Type B pancreatic cell (in vitro differentiated cells): ENCODE results near the gene MAP2K5. TPM values are rescaled to one million over a fixed set of nuclear protein-coding genes. Genes with fewer than 3 reads are reported as not detected.

Experiments used
- DNase-seq: peaks from one replicate; pipeline ENCODE4 v3.0.0; 2021; ENCODE audit warnings: mixed read lengths; ENCODE audit not compliant: unreplicated experiment; ENCODE audit errors: extremely low spot score
- H3K27ac Mint-ChIP-seq: 2 replicates; pipeline ENCODE4 v1.8.0; 2021; ENCODE audit warnings: mild to moderate bottlenecking, mixed read lengths
- H3K27me3 Mint-ChIP-seq: 2 replicates; pipeline ENCODE4 v1.8.0; 2021; ENCODE audit warnings: mixed read lengths
- H3K36me3 Mint-ChIP-seq: 2 replicates; pipeline ENCODE4 v1.8.0; 2021; ENCODE audit warnings: mixed read lengths
- H3K4me1 Mint-ChIP-seq: one replicate; pipeline ENCODE4 v1.8.0; 2021; ENCODE audit warnings: mixed read lengths; ENCODE audit not compliant: unreplicated experiment
- H3K4me3 Mint-ChIP-seq: 2 replicates; pipeline ENCODE4 v1.8.0; 2021; ENCODE audit warnings: mild to moderate bottlenecking, mixed read lengths
- H3K9me3 Mint-ChIP-seq: 2 replicates; pipeline ENCODE4 v1.8.0; 2021; ENCODE audit warnings: mixed read lengths
- total RNA-seq: library from RNA; stranded (reverse); gene quantifications from 2 replicates; pipeline ENCODE4 v1.2.1, GENCODE V29; 2021; ENCODE audit warnings: low replicate concordance
- TF ChIP-seq, protein P1 (sequence below): fragments of 200-600 bp; sonication (generic); conservative IDR thresholded peaks from 2 replicates; pipeline ENCODE4 v1.5.0; 2021; ENCODE audit warnings: antibody characterized with exemption, mild to moderate bottlenecking

Gene MAP2K5
- total RNA-seq, 1 donor from 2014 or later: 21.8 TPM

DNA sequence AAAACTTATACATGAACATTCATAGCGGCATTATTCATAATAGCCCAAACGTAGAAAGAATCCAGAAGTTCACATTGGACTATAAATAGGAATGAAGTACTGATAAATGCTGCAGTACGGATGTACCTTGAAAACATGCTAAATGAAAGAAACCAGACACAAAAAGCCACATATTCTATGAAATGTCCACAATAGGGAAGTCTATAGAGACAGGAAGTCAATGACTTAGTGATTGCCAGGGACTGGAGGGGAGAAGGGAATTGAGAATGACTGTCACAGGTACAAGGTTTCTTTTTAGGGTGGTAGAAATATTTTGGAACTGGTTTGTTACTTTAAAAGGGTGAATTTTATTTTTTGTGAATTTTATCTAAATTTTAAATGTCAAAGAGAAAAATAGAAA is 211.4 kb downstream of the MAP2K5 start:
- Mint-ChIP-seq H3K9me3 (peaks cover 4% of the 10 kb centered on the region), H3K27ac (no peak overlapping the region)

DNA sequence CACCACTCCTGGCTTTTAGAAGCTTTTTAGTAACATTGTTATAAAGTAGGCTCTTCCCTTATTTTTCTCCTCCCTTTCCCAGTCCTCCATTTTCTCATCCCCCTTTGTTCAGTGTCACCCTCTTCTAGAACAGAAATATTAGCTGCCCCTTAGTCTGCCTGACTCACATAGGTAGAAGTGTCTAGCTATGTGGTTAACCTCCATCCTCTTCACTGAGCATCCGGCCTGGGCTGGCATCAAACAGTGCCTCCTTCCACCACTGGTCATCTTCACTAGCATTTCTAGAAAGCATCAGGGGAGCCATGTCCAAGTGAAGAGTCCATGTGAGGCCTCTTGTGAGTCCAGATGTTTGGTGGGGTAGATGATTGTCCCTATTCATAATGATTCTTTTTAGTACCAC is 212.8 kb downstream of the MAP2K5 start:
- TF ChIP-seq, protein P1, sequence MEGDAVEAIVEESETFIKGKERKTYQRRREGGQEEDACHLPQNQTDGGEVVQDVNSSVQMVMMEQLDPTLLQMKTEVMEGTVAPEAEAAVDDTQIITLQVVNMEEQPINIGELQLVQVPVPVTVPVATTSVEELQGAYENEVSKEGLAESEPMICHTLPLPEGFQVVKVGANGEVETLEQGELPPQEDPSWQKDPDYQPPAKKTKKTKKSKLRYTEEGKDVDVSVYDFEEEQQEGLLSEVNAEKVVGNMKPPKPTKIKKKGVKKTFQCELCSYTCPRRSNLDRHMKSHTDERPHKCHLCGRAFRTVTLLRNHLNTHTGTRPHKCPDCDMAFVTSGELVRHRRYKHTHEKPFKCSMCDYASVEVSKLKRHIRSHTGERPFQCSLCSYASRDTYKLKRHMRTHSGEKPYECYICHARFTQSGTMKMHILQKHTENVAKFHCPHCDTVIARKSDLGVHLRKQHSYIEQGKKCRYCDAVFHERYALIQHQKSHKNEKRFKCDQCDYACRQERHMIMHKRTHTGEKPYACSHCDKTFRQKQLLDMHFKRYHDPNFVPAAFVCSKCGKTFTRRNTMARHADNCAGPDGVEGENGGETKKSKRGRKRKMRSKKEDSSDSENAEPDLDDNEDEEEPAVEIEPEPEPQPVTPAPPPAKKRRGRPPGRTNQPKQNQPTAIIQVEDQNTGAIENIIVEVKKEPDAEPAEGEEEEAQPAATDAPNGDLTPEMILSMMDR: no peak
- peaks cover 1% of the 10 kb centered on the region for H3K36me3 Mint-ChIP-seq
- DNase-seq: no peak
- peaks cover 4% of the 10 kb centered on the region for H3K9me3 Mint-ChIP-seq
- peaks cover 3% of the 10 kb centered on the region for H3K27me3 Mint-ChIP-seq
- no peak overlapping the region for H3K4me3 Mint-ChIP-seq
- no peak overlapping the region for H3K27ac Mint-ChIP-seq
- peaks cover 4% of the 10 kb centered on the region for H3K4me1 Mint-ChIP-seq

More for the DNA sequence above, 211.4 kb downstream of the MAP2K5 start:
- peaks cover 3% of the 10 kb centered on the region for H3K36me3 Mint-ChIP-seq
- peaks cover 4% of the 10 kb centered on the region for H3K4me1 Mint-ChIP-seq
- TF ChIP-seq, protein P1: no peak
- DNase-seq: no peak
- H3K4me3 Mint-ChIP-seq: no peak overlapping the region
- peaks cover 3% of the 10 kb centered on the region for H3K27me3 Mint-ChIP-seq

DNA sequence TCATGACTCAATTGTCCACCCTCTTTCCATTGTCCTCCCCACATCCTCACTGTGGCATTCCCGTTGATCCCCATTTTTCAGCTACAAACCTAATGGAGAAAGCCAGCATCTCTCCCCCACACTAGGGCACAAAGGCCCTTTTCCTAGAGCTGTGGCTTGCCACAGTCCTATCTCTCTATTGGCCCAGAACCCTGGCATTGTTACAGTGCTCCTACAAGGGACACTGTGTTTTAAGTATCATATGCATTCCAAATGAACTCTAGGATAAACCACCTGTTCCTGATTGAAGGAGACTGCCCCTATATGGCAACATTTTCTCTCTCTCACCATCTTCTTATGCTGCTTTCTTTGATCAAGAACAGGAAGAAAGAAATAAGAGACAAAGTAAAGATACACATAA is 213.4 kb downstream of the MAP2K5 start:
- H3K9me3 Mint-ChIP-seq: peaks cover under 1% of the 10 kb centered on the region
- no peak overlapping the region for H3K4me3 Mint-ChIP-seq
- no peaks in the 10 kb centered on the region for H3K36me3 Mint-ChIP-seq
- no peak overlapping the region for H3K27ac Mint-ChIP-seq
- peaks cover 3% of the 10 kb centered on the region for H3K27me3 Mint-ChIP-seq
- TF ChIP-seq, protein P1: no peak
- DNase-seq: no peak
- peaks cover 5% of the 10 kb centered on the region for H3K4me1 Mint-ChIP-seq

DNA sequence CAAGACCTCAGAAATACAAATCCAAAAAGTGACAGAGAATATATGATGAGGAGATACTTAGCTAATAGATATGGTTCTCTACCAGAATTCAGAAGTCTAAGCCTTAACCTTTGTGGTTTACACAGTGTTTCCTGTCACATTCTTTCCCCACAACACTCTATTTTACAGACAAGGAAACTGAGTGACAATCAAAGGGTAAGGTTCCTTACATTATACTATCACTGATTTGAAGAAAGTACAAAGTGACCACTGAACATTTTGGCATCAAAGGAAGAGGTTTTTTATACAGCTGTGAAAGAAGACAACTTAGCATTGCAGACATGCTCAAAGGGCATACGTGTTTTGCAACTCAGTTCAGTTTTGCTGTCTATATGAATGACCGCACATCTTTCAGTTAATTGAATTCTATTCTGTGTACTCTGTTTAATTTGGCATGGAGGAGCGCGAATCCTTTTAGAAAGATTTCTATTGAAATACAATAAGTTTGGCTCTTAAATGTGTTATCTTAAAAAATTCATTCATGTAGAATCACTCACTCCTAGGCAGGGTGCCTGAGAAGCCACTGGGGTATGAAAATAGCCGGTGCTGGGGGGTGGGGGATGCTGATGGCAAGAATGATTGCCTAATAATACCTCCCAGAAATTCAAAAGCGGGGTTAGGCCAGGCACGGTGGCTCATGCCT is 216.3 kb downstream of the MAP2K5 start:
- no peak for DNase-seq
- peaks cover 3% of the 10 kb centered on the region for H3K27me3 Mint-ChIP-seq
- TF ChIP-seq, protein P1: no peak
- H3K27ac Mint-ChIP-seq: no peak overlapping the region
- H3K4me3 Mint-ChIP-seq: no peak overlapping the region
- H3K9me3 Mint-ChIP-seq: no peaks in the 10 kb centered on the region
- no peaks in the 10 kb centered on the region for H3K36me3 Mint-ChIP-seq
- peaks cover 23% of the 10 kb centered on the region for H3K4me1 Mint-ChIP-seq

DNA sequence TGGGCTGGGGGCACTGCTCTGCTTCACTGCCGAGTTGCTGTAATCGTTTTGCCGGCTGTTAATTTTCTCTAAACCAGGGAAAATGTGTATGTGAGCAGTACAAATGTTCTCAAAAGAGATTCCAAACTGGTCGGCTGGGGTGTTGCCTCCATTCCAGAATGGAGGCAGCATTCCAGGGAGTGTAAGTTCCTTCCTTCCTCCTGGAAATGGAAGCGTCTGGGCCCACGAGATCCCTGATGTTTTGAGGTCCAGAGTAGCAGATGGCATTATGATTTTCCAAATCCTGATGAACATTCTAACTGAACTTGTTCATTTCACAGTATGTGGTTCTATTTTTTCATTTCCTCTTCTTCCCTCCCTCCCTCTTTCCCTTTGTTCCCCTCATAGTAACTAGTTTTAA is 218.4 kb downstream of the MAP2K5 start:
- no peaks in the 10 kb centered on the region for H3K9me3 Mint-ChIP-seq
- peaks cover 4% of the 10 kb centered on the region for H3K36me3 Mint-ChIP-seq
- TF ChIP-seq, protein P1: no peak
- no peak overlapping the region for H3K4me3 Mint-ChIP-seq
- peaks cover 23% of the 10 kb centered on the region for H3K4me1 Mint-ChIP-seq
- no peaks in the 10 kb centered on the region for H3K27me3 Mint-ChIP-seq
- DNase-seq: no peak
- H3K27ac Mint-ChIP-seq: no peak overlapping the region

DNA sequence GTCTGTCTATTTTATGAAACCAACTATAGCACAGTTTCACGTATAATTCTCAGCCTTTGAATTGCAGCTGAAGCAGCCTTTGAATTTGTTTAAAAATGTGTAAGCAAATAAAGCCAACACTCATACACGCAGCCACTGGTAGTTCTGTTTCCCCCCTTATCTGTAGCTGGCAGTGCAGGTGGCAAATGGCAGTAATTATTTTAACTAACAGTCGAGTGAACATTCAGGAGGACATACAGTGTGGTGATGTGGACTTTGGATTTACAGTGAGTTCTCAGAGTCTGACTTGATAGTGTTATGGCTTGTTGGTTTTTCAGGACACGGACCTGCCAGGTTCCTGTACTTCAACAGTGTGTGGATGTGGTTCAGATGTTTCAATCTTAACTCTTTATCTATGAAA is 218.8 kb downstream of the MAP2K5 start:
- DNase-seq: no peak
- TF ChIP-seq, protein P1: no peak
- Mint-ChIP-seq H3K4me1 (peaks cover 27% of the 10 kb centered on the region), H3K36me3 (peaks cover 4% of the 10 kb centered on the region), H3K27me3 (no peaks in the 10 kb centered on the region), H3K4me3 (no peak overlapping the region), H3K27ac (no peak overlapping the region), H3K9me3 (no peaks in the 10 kb centered on the region)
